HepG2 (cell line): ENCODE data around the gene GRK6. TPM values are rescaled to one million over a fixed set of nuclear protein-coding genes. Genes with fewer than 3 reads are reported as not detected.
A peak's percentile ranks its signal among the peaks of the same experiment; 100 is the strongest.

Experiments used
- ATAC-seq: fragments of 200-7000 bp; cut with Tn5 transposase; 3 replicates; pipeline ENCODE4 v1.9.1; 2020; ENCODE audit warnings: mild to moderate bottlenecking, moderate library complexity
- BruUV-seq: library from RNA; stranded (reverse); fragments of 400-500 nt; replicated peaks from 2 replicates; lab custom pipeline; 2021; lab: Mats Ljungman, UMichigan
- CTCF ChIA-PET: fragments of 300-600 bp; formaldehyde crosslinking; extraction: SDS; loops from one replicate; lab custom pipeline; 2021; ENCODE audit warnings: low total read pairs, inconsistent platforms, low intra/inter-chr PET ratio; lab: Yijun Ruan, JAX
- POLR2A ChIA-PET: fragments of 350-600 bp; sonication (Branson Sonifier 250); formaldehyde crosslinking; loops from one replicate; lab custom pipeline; 2020; ENCODE audit warnings: antibody characterized with exemption, inconsistent platforms; lab: Yijun Ruan, JAX
- DNase-seq: peaks from one replicate; pipeline ENCODE4 v3.0.0-alpha.2; 2015; ENCODE audit warnings: low spot score
- FAIRE-seq: peaks from 3 replicates; lab custom pipeline; 2011; peaks lifted over from hg19 to GRCh38; lab: Jason Lieb, UNC
- H2AFZ ChIP-seq: one replicate; pipeline ENCODE4 v1.6.1; 2011; ENCODE audit warnings: low read length, inconsistent platforms
- H3K27ac ChIP-seq: fragments of 300-600 bp; 3 replicates; pipeline ENCODE4 v1.8.0; 2011; ENCODE audit warnings: mixed run types, mild to moderate bottlenecking, mixed read lengths, low read length, inconsistent platforms; ENCODE audit not compliant: insufficient read depth; ENCODE audit errors: extremely low read length
- H3K27me3 ChIP-seq, 2 experiments: fragments of 200-600 bp in 1 of 2; 2 replicates in 1 of 2; 3 replicates in 1 of 2; pipeline versions ENCODE4 v1.6.0 to v1.8.0; 2011; ENCODE audit warnings: low read length in 2 of 2, mild to moderate bottlenecking in 2 of 2, moderate library complexity in 2 of 2, inconsistent platforms in 1 of 2; ENCODE audit not compliant: insufficient read depth in 2 of 2, control insufficient read depth in 1 of 2
- H3K36me3 ChIP-seq, 2 experiments: fragments of 200-600 bp in 1 of 2; replicated peaks in 1 of 2; 2 replicates in 1 of 2; 3 replicates in 1 of 2; pipeline versions ENCODE4 v1.5.1 to v1.8.0; 2011; ENCODE audit warnings: low read length in 2 of 2, inconsistent platforms in 1 of 2; ENCODE audit not compliant: insufficient read depth in 2 of 2, control insufficient read depth in 1 of 2
- H3K4me1 ChIP-seq: 2 replicates; pipeline ENCODE4 v1.5.1; 2012; ENCODE audit warnings: low read length, inconsistent platforms; ENCODE audit not compliant: insufficient read depth
- H3K4me2 ChIP-seq: 2 replicates; pipeline ENCODE4 v1.6.0; 2011; ENCODE audit warnings: low read depth, low read length, inconsistent platforms
- H3K4me3 ChIP-seq, 3 experiments: fragments of 200-600 bp in 1 of 3; sonication (generic), shearing (Covaris generic) in 1 of 3; replicated peaks in 1 of 3; 2 replicates each; pipeline ENCODE4 v1.5.1; 2011 to 2016; ENCODE audit warnings: low read length in 3 of 3, inconsistent platforms in 2 of 3, low read depth in 2 of 3, mild to moderate bottlenecking in 2 of 3, control low read depth in 1 of 3, mixed read lengths in 1 of 3; ENCODE audit not compliant: insufficient read depth in 1 of 3
- H3K79me2 ChIP-seq: one replicate; pipeline ENCODE4 v1.6.1; 2011; ENCODE audit warnings: low read length, inconsistent platforms; ENCODE audit not compliant: insufficient read depth
- H3K9ac ChIP-seq: 2 replicates; pipeline ENCODE4 v1.6.0; 2011; ENCODE audit warnings: mild to moderate bottlenecking, low read depth, low read length, inconsistent platforms; ENCODE audit not compliant: insufficient read depth
- H3K9me3 ChIP-seq: 2 replicates; pipeline ENCODE4 v1.5.1; 2012; ENCODE audit warnings: mild to moderate bottlenecking, low read length
- H4K20me1 ChIP-seq: 2 replicates; pipeline ENCODE4 v1.6.0; 2011; ENCODE audit warnings: inconsistent platforms, mild to moderate bottlenecking, low read length, moderate library complexity; ENCODE audit not compliant: insufficient read depth
- KDM2A ChIP-seq: sonication (generic); formaldehyde crosslinking; IDR thresholded peaks from 2 replicates; pipeline ENCODE4 v1.4.0; 2020; ENCODE audit warnings: low read depth, missing genetic modification reagents, borderline replicate concordance
- ZNF263 ChIP-seq: sonication (generic); formaldehyde crosslinking; IDR thresholded peaks from 2 replicates; pipeline ENCODE4 v1.4.0; 2020; ENCODE audit warnings: missing genetic modification reagents
- WGBS: methylation state at CpG from one replicate; pipeline ENCODE4 v1.1.6; 2017; ENCODE audit warnings: low lambda C conversion rate; 5-methylcytosine and 5-hydroxymethylcytosine counted together
- in situ Hi-C: cut with HindIII; loops from 2 replicates; pipeline ENCODE4 v1.10.0; 2017; ENCODE audit warnings: low pct_unique_long_range_greater_than_20kb; ENCODE audit not compliant: extremely low pct_ligation_motif_present
- intact Hi-C: fragments of 100-400 bp; cut with micrococcal nuclease; formaldehyde crosslinking; loops from one replicate; pipeline ENCODE4 v1.10.0; 2022; ENCODE audit not compliant: unreplicated experiment
- polyA plus RNA-seq, 8 experiments: library from polyadenylated mRNA; depleted of rRNA in 3 of 8; stranded (reverse) in 7 of 8; unstranded in 1 of 8; fragments of >200 nt; fragmentation: Illumina TruSeq in 4 of 8; extraction: Trizol in 4 of 8; gene quantifications; 2 replicates each; pipeline versions ENCODE4 v1.2.1 to v1.2.3, GENCODE V29; 2011 to 2016; ENCODE audit warnings: low read depth in 4 of 8, missing spikeins in 1 of 8, mixed read lengths in 1 of 8; ENCODE audit not compliant: insufficient read depth in 1 of 8
- total RNA-seq, 5 experiments: library from RNA; depleted of rRNA; stranded (reverse); fragments of >200 nt; fragmentation: Illumina TruSeq; extraction: Trizol; gene quantifications; 2 replicates each; pipeline ENCODE4 v1.2.3, GENCODE V29; 2016; ENCODE audit warnings: low read depth in 1 of 5
- TF ChIP-seq, protein P1 (sequence below): sonication (generic); formaldehyde crosslinking; IDR thresholded peaks from 2 replicates; pipeline ENCODE4 v1.4.0; 2020; ENCODE audit warnings: missing genetic modification reagents
- TF ChIP-seq, protein P2 (sequence below): sonication (generic); formaldehyde crosslinking; IDR thresholded peaks from 2 replicates; pipeline ENCODE4 v1.5.0; 2020; ENCODE audit warnings: missing genetic modification reagents
- TF ChIP-seq, protein P3 (sequence below): sonication (generic); formaldehyde crosslinking; IDR thresholded peaks from 2 replicates; pipeline ENCODE4 v1.5.0; 2020; ENCODE audit warnings: mild to moderate bottlenecking, missing genetic modification reagents, borderline replicate concordance

GRK6 gene
- total and polyA plus RNA-seq, 2 of the 13 experiments (the other 11 are each of a cell fraction or from before 2014, with no cell fraction given): 13.2 to 19.9 TPM

DNA sequence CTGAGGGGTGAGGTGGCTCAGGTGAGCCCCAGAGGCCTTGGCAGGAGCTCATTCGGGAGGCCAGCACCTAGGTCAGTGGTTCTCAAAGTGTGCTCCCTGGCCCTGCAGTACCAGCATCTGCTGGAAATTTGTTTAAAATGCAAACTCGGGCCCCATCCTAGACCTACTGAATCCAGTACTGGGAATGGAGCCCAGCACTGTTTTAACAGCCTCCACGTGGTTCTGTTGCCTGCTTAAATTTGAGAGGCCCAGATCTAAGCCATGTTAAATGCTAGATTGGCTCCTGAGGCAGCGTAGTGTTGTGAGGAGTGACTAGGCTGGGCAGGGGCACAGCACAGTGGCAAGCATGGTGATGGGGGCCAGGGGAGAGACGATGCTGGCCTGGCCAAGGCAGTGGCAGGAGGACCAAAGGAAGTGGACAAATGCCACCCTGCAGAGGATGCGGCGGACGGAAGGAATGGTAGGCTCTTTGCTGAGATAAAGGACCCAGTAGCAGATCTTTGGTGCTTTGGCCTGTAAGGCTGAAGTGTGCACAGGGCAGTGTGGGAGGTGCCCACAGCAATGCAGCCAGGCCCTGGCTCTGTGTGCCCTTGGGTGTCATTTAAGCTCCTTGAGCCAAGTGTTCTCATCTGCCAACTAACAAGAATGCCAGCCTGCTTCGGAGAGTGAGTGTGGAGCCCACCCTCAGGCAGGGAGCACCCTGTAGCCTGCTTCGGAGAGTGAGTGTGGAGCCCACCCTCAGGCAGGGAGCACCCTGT lies 24.4 kb downstream of the GRK6 start:
- H3K27me3 ChIP-seq: no peaks in the 10 kb centered on the region
- WGBS: 92% methylated on average over 6 of the region's 10 CpGs
- in situ Hi-C loops: loop anchor here (25.0 kb wide), 1 partner anchor 339 kb away; no protein-coding TSS in a partner anchor
- H3K4me3 ChIP-seq: no peak overlapping the region
- DNase-seq (no peak), ATAC-seq (no peak)
- H3K36me3 ChIP-seq: peaks cover 0 to 3% of the 10 kb centered on the region in 2 experiments; a peak in 1 of 5 replicates
- BruUV-seq: no TSS peak
- CTCF ChIA-PET: no interaction called here
- no peak overlapping the region for H3K27ac ChIP-seq
- no peak overlapping the region for H3K4me2 ChIP-seq
- TF ChIP-seq KDM2A (no peak), ZNF263 (CRISPR knock-in tag) (peak; percentile 15; the same call in 1 of the 2 replicates)
- TF ChIP-seq, protein P1, sequence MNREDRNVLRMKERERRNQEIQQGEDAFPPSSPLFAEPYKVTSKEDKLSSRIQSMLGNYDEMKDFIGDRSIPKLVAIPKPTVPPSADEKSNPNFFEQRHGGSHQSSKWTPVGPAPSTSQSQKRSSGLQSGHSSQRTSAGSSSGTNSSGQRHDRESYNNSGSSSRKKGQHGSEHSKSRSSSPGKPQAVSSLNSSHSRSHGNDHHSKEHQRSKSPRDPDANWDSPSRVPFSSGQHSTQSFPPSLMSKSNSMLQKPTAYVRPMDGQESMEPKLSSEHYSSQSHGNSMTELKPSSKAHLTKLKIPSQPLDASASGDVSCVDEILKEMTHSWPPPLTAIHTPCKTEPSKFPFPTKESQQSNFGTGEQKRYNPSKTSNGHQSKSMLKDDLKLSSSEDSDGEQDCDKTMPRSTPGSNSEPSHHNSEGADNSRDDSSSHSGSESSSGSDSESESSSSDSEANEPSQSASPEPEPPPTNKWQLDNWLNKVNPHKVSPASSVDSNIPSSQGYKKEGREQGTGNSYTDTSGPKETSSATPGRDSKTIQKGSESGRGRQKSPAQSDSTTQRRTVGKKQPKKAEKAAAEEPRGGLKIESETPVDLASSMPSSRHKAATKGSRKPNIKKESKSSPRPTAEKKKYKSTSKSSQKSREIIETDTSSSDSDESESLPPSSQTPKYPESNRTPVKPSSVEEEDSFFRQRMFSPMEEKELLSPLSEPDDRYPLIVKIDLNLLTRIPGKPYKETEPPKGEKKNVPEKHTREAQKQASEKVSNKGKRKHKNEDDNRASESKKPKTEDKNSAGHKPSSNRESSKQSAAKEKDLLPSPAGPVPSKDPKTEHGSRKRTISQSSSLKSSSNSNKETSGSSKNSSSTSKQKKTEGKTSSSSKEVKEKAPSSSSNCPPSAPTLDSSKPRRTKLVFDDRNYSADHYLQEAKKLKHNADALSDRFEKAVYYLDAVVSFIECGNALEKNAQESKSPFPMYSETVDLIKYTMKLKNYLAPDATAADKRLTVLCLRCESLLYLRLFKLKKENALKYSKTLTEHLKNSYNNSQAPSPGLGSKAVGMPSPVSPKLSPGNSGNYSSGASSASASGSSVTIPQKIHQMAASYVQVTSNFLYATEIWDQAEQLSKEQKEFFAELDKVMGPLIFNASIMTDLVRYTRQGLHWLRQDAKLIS (CRISPR knock-in tag): no peak
- TF ChIP-seq, protein P2, sequence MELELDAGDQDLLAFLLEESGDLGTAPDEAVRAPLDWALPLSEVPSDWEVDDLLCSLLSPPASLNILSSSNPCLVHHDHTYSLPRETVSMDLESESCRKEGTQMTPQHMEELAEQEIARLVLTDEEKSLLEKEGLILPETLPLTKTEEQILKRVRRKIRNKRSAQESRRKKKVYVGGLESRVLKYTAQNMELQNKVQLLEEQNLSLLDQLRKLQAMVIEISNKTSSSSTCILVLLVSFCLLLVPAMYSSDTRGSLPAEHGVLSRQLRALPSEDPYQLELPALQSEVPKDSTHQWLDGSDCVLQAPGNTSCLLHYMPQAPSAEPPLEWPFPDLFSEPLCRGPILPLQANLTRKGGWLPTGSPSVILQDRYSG: no peak
- TF ChIP-seq, protein P3, sequence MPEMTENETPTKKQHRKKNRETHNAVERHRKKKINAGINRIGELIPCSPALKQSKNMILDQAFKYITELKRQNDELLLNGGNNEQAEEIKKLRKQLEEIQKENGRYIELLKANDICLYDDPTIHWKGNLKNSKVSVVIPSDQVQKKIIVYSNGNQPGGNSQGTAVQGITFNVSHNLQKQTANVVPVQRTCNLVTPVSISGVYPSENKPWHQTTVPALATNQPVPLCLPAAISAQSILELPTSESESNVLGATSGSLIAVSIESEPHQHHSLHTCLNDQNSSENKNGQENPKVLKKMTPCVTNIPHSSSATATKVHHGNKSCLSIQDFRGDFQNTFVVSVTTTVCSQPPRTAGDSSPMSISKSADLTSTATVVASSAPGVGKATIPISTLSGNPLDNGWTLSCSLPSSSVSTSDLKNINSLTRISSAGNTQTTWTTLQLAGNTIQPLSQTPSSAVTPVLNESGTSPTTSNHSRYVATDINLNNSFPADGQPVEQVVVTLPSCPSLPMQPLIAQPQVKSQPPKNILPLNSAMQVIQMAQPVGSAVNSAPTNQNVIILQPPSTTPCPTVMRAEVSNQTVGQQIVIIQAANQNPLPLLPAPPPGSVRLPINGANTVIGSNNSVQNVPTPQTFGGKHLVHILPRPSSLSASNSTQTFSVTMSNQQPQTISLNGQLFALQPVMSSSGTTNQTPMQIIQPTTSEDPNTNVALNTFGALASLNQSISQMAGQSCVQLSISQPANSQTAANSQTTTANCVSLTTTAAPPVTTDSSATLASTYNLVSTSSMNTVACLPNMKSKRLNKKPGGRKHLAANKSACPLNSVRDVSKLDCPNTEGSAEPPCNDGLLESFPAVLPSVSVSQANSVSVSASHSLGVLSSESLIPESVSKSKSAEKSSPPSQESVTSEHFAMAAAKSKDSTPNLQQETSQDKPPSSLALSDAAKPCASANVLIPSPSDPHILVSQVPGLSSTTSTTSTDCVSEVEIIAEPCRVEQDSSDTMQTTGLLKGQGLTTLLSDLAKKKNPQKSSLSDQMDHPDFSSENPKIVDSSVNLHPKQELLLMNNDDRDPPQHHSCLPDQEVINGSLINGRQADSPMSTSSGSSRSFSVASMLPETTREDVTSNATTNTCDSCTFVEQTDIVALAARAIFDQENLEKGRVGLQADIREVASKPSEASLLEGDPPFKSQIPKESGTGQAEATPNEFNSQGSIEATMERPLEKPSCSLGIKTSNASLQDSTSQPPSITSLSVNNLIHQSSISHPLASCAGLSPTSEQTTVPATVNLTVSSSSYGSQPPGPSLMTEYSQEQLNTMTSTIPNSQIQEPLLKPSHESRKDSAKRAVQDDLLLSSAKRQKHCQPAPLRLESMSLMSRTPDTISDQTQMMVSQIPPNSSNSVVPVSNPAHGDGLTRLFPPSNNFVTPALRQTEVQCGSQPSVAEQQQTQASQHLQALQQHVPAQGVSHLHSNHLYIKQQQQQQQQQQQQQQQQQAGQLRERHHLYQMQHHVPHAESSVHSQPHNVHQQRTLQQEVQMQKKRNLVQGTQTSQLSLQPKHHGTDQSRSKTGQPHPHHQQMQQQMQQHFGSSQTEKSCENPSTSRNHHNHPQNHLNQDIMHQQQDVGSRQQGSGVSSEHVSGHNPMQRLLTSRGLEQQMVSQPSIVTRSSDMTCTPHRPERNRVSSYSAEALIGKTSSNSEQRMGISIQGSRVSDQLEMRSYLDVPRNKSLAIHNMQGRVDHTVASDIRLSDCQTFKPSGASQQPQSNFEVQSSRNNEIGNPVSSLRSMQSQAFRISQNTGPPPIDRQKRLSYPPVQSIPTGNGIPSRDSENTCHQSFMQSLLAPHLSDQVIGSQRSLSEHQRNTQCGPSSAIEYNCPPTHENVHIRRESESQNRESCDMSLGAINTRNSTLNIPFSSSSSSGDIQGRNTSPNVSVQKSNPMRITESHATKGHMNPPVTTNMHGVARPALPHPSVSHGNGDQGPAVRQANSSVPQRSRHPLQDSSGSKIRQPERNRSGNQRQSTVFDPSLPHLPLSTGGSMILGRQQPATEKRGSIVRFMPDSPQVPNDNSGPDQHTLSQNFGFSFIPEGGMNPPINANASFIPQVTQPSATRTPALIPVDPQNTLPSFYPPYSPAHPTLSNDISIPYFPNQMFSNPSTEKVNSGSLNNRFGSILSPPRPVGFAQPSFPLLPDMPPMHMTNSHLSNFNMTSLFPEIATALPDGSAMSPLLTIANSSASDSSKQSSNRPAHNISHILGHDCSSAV: no peak
- TF ChIP-seq, all 625 proteins: peak for 1
- POLR2A ChIA-PET: interaction anchor here (2.0 kb wide), 1 partner anchor 73 kb away, joined by 6 read pairs; no protein-coding TSS in a partner anchor
- H3K9ac ChIP-seq: no peak overlapping the region
- no peaks in the 10 kb centered on the region for H4K20me1 ChIP-seq
- H3K79me2 ChIP-seq: peaks cover 5% of the 10 kb centered on the region
- intact Hi-C loops: no loop called here
- no peaks in the 10 kb centered on the region for H3K9me3 ChIP-seq
- no peak for FAIRE-seq
- H2AFZ ChIP-seq: no peak overlapping the region
- peaks cover 51% of the 10 kb centered on the region for H3K4me1 ChIP-seq
